ENCODE data around the gene ISG20L2.
"Not testable (repeated sequence)": the region's sequence is repeated elsewhere in the genome, so short reads cannot be mapped to it uniquely, and the experiment has no call there.

ISG20L2 gene, protein sequence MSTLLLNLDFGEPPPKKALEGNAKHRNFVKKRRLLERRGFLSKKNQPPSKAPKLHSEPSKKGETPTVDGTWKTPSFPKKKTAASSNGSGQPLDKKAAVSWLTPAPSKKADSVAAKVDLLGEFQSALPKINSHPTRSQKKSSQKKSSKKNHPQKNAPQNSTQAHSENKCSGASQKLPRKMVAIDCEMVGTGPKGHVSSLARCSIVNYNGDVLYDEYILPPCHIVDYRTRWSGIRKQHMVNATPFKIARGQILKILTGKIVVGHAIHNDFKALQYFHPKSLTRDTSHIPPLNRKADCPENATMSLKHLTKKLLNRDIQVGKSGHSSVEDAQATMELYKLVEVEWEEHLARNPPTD

DNA sequence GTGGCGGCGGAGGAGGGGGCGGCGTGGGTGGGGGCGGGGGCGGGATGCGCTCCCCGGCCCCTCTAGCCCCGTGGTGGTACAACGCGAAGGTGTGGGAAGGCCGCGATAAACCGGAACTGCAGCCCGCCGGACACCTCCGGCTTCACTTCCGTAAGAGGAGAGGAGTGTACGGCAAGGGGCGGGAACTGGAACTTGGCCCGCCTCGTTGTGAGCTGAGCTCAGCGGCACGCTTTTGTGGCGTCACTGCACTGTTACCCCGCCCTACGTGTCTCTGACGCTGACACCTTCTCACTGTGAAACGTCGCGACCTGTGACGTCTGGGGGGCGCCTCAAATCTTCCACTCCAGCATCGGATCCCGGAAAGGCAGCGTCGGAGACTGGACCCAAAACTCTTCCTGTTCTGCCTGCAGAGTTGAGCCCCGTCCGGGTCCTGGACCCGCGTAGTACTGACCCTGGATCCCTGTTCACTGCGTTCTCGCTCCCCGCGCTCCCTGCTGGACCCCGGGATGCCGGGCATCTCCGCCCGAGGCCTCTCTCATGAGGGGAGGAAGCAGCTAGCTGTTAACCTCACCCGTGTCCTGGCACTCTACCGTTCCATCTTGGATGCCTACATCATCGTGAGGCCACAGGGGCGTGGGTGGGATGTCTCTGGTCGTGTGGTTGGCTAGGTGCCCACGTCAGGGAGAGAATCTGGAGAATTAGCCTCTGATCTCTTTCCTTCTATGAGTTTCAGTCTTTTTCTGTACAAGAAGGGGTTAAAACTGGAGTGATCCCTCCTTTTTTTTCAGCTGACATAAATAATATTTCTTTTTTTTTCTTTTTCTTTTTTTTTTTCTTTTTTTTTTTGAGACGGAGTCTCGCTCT lies at the start of gene ISG20L2:
Gene ISG20L2 (minus strand): TSS at position 168 of the 864 bp plus-strand sequence. CDS start 1,114 bp downstream, outside the sequence.
- peak; percentile 49 to 96 (median 86) for DNase-seq

DNA sequence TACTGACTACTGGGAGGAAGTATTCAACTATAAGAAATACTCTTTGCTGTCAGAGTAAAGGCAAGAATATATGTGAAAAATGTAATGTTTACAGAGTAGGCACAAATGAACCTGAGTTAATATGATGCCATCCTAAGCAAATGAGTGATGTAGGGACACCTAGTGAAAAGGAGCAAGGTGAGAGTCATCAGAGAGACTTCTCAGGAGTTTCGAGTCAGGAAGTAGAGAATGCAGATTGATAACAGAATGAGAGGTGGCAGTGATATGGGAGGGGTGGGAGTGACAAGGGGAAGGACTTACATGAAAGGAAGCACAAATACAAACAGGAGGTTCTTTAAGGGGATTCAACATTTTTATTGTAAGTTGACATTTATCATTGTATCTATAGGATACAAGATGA lies 49.0 kb upstream of the ISG20L2 start:
- DNase-seq = no peak

DNA sequence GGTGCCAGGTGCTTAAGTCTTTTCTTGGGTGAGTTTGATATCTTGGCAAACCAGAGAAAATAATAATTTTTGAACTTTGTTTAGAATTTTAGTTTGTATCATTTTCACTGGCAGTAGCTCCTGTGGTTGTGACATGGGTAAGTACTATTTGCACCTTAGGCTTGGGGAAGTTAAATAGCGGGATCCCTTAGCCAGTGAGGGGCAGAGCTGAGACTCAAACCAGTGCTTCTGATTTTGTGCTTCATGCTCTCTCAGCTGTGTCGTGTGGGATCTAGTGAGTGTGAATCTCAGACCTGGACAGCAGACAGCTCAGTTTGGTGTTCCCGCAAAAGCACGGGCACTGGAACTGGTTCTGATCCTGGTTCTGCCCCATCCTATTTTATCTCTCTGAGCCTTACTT lies 48.4 kb upstream of the ISG20L2 start:
- no peak for DNase-seq

DNA sequence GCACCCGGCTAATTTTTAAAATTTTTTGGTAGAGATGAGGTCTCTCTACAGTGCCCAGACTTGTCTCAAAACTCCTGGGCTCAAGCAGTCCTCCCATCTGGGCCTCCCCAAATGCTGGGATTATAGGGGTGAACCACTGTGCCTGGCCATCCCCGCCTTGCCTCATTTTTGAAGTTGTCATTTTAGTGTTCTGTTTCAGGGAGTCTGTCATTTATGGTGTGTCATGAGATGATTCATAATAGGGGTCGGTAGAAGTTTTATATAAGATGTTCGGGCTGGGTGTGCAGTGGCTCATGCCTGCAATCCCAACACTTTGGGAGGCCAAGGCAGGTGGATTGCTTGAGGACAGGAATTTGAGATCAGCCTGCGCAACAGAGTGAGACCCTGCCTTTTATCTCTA lies 47.2 kb upstream of the ISG20L2 start:
- DNase-seq = no peak

DNA sequence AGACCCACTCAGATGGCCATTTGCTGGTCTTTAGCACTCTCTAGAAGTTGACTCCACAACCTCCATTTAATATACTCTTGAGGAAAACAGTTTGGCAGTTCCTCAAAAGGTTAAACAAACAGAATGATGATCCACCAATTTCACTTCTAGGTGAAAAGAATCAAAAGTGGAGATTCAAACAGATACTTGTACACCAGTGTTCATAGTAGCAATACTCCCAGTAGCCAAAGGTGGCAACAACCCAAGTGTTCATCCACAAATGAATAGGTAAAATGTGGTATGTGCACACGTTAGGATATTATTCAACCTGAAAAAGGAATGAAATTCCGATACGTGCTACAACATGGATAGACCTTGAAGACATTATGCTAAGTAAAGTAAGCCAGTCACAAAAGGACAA lies 45.0 kb upstream of the ISG20L2 start:
- no peak for DNase-seq

DNA sequence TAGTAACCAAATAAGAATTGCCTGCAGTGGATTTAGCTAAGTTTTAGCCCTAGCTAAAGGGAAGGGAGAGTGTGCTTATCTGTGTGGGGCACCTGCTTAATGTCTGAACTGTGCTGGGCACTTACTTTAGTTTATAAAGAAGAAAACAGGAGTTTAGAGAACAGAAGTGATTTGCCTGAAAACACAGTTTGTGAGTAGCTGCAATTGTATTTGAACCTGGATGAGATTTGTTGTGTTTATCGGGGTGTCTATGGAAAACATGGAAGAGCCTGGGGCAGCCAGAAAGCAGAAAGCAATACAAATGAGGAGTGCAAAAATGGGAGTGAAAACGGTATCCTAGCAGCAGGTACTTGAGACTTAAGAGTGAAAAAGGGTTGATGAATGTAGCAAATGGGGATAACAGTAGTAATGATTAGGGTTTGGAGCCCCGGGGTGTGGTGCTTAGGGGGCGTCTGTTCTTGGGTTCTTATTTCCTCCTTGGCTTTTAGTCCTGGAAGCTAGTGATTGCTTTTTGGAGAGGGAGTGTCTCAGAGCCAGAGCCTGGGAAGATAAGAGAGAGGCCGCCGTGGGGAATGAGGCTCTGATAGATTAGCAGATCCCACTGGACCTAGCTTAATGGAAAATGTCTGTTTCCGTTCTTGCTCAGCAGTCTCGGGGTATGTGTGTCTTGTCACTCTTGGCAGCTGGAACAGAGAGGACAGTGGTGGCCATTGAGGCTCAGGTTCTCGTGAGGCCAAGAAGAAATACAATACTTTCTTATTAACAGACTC lies 44.3 kb upstream of the ISG20L2 start:
- DNase-seq = peak in 1 of 14 donors; percentile 8

DNA sequence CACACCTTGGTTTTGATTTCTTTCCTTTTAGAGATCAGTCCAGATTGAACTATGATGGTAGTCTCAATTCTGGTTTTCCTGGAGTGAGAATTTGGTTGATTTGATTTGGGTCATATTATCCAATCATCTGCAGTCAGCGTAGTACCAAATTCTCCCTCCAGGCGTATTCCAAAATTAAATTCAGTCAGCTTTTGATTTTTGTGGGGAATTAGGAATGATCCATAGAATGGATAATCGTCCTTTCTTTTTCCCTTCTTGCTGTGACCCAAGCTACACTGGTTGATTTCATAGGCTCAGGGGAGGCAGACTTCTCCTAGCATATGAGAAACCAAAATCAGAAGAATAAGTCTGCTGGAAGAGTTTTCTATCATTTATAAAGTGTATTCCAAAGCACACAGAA lies 43.7 kb upstream of the ISG20L2 start:
- DNase-seq = no peak

DNA sequence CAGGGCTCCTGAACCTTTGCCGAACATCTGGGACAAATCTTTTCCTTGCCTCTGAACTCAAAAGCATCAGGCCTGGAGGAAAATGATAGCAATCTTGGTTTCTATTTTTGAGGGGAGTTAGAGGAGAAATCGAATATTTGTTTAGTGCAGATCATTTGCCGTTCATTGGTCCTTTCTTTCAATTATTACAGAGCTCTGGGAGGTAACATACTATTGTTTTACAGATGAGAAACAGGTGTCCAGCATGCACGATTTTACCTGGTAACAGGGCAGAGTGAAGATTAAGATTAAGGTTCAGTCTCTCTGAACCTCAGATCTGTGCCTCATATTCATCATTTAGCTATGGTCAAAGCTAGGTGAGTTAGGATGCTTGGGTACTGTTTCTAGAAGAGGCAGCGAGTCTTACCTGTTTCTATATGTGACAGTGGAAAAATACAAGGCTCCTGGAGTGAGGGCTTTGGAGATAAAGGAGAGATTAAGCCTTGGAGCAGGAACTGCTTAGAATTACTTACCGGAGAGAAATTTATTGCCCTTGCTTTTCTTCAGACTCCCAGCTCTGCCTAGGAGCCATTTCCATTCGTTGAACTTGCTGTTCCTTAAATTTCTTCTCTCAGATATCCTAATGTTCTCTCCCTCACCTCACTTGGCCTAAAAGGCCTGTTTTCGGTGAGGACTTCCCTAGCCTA lies 40.2 kb upstream of the ISG20L2 start:
- DNase-seq = no peak

DNA sequence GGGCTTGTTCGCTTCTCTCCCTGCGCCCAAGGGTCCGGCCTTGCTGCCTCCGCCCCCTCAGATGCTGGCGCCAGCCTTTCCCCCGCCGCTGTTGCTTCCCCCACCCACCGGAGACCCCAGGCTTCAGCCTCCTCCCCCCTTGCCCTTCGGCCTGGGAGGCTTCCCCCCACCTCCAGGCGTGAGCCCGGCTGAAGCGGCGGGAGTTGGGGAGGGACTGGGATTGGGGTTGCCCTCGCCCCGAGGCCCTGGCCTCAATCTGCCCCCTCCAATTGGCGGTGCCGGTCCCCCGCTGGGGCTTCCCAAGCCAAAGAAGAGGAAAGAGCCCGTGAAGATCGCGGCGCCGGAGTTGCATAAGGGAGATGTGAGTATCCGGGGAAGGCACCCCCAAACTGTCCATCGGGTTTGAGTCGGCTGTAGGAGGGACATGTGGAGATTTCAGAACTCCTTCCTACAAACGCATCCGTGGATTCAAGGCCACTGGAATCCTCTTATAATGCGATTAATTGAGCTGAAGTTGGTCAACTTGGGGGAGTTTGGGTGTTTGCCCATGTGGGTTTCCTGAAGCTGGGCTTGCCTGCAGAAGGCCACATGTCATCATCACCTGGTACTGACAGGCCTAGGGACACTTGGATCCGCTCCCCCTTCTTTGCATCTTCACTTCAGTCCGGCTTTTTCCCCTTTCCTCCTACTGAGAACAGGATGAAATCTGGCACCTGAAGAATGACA lies 39.5 kb upstream of the ISG20L2 start:
- DNase-seq = peak in 9 of 14 donors; percentile 10 to 64 (median 43)

DNA sequence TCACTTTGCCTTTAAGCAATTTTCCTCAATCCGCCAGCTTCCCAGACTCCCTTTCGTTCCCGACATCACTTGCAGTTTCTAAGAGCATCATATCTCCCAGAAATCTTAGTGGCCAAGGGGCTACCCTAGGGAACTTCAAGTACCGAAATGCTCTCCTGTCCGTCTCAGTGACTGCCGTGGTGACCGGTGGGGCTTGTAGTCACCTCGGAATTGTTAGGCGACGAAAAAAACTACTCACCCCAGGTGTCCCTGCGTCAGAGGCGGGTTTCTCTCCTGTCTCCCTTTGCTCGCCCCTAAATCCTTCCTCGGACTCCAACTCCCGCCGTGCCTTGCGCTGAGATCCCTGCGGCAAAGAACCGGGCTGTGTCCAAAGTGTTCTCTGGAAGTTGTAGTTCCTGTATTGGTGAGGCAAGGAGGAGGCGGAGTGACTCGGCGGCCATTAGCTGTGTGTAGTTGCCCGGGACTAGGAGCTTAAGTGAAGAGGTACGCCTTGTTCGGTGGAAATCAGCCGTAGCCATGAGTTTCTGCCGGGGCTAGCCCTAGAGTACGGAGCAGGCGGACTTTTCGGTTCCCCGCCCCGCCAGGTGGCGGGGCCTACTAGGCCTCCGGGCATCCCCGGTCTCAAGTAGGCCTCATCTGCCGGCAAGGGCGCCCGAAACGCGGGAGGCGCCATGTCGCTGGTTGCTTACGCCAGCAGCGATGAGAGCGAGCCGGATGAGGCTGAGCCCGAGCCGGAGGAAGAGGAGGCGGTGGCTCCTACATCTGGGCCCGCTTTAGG lies 38.7 kb upstream of the ISG20L2 start, which contains the start of gene PRCC:
Gene PRCC (plus strand): TSS at position 435 of the 778 bp plus-strand sequence. CDS start 237 bp downstream, at position 672.
- peak; percentile 85 to 100 (median 98) for DNase-seq

DNA sequence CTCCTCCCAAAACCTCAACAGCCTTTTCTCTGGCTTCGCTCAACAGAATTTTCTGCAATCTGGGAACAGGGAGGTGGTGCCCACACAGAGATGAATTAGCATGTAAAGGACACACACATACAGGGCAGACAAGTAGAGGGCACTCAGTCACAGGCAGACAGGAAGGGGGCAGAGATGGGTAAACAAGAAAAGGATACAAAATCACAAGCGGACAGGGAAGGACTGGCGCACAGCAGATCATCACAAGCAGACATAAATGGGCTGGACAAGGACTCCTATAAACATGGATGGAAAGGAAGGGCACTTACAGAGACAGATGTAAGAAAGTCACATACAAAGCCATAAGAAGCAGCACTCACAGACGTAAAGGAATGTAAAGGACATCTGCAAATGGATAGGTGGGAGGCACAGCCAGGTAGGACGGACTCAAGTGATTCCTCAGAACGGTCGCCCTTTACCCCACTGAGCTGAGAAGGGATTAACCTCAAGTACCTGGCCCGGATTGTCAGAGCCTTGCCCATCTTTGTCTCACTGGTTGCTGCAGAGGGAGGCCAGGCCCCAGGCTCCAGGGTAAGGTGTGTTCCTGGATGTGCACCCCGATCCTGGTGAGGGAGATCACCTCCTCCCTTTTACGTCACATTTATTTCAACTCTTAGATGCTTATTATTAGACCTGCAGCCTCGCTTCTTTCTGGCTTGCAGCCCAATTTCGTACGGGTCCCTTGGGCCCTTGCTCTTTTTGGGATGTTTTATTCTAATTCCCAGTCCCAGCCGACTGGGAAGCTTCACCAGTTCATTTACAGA lies 37.9 kb upstream of the ISG20L2 start:
- DNase-seq = peak in 3 of 14 donors; percentile 33 to 62 (median 46)

DNA sequence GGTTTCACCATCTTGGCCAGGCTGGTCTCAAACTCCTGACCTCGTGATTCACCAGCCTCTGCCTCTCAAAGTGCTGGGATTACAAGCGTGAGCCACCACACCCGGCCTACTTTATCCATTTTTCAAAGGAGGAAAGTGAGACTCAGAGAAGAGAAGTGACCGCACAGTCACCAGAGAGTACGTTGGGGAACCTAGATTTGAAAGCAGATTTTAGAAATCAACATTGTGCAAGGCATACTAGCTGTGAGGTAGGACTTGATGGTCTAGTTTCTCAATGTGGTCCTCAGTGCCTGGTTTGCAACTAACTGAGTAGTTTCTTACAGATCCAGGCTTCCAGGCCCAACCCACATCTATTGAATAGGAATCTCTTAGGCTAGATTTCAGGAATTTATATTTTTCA lies 37.1 kb upstream of the ISG20L2 start:
- DNase-seq = no peak

DNA sequence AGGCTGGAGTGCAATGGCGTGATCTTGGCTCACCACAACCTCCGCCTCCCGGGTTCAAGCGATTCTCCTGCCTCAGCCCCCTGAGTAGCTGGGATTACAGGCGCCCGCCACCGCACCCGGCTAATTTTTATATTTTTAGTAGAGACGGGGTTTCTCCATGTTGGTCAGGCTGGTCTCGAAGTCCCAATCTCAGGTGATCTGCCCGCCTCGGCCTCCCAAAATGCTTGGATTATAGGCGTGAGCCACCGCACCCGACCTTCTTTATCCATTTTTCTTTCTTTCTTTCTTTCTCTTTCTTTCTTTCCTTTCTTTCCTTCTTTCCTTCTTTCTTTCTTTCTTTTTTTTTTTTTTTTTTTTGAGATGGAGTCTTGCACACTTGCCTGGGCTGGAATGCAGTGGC lies 36.6 kb upstream of the ISG20L2 start:
- DNase-seq = not testable (repeated sequence)

DNA sequence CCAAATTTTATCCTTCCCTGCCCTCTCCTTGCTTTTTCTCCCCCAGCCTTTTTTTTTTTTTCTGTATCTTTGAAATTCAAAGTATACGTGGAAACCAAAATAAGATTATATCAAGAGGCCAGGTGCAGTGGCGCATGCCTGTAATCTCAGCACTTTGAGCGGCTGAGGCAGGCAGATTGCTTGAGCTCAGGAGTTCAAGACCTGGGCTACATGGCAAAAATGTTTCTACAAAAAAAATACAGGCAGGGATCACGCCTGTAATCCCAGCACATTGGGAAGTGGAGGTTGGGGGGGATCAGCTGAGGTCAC lies 32.2 kb upstream of the ISG20L2 start:
- DNase-seq = no peak

DNA sequence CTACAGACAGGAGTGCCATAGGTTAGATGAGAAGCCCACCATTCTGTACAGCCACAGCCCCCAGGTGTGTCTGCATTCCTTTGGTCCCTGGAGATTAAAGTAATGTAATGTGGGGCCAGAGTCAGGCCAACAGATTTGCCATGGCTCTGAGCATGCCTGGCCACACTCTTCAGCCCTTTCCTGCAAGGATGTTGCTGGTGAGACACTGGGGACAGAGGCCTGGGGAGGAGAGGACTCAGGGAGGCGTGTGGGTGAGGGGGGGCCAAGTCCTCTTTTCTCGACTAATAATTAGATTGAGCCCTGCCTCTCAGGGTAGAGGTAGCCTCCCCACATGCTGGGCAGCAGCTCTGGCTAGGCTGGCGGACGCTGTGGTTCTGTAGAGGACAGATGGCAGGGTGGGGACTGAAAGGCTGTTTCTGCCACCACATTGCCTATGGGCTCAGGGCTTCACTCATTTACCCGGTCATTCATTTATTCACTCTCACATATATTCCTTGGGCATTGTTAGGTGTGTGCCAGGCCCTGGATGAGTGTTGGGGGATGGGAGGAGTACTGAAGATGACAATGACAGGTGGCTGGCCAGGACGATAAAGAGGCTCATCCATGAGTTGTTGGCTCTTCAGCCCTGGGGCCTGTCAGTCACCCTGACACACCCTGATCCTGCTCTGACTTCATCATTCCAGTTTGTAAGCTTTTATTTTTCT lies 31.7 kb upstream of the ISG20L2 start:
- DNase-seq = peak in 2 of 14 donors; percentile 30 to 86

DNA sequence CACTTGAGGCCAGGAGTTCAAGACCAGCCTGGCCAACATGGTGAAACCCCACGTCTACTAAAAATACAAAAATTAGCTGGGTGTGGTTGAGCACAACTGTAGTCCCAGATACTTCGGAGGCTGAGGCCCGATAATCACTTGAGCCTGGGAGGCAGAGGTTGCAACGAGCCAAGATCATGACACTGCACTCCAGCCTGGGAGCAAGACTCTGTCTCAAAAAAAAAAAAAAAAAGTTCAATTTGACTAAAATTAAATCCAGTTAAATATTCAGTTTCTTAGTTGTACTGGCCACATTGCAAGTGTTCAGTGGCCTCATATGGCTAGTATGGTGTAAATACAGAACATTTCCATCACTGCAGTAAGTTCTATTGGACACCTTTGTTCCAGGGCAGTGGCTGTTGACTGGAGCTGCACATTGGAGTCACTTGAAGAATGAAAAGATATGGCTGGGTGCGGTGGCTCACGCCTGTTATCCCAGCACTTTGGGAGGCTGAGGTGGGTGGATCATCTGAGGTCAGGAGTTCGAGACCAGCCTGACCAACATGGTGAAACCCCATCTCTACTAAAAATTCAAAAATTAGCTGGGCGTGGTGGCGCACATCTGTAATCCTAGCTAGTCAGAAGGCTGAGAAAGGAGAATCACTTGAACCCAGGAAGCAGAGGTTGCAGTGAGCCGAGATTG lies 29.1 kb upstream of the ISG20L2 start:
- DNase-seq = not testable (repeated sequence)

DNA sequence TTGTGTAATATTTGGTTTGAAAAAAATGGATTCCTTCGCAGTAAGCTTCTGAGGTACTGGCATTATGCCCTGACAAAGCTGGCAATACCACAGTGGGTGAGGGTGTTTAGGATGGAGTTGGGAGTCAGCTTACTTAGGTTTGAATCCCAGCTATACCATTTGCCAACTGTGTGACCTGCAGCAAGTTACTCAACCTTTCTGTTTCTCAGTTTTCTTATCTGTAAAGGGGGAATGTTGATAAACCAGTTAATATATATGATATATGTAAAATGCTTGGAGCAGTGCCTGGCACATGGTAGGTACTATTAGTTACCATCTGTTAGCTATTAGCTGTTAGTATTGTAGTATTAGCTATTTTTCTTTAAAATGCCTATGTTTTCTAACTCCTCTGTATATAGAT lies 27.8 kb upstream of the ISG20L2 start:
- no peak for DNase-seq

DNA sequence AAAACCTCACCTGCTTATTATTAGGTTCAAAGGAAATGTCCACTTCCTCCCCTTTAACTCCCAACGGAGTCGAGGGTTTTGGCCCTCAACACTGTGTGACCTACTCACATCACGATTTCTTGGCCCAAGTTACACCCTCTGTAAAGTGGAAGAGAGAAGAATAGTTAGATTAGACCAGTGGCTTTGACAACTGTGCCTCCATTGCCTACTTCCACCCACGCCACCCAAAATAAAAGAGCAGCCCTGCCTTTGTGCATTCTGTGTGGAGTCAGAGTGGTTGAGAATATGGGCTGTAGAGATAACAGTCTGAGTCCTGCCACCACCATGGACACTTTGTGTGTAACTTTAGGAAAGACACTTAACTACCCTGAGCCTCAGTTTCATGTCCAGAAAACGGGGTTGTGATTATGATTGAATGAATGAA lies 27.0 kb upstream of the ISG20L2 start:
- DNase-seq = no peak
